Body of pancreas (tissue), 4 donors: ENCODE data around the gene CLEC1A. TPM values are rescaled to one million over a fixed set of nuclear protein-coding genes. Genes with fewer than 3 reads are reported as not detected.

ENCODE experiments used
- ATAC-seq: fragments of 150-250 bp; one replicate; pipeline ENCODE4 v1.9.1; 2016
- DNase-seq, 4 donors: peaks; one replicate each; pipeline ENCODE4 v3.0.0-alpha.2; 2019
- H3K27ac ChIP-seq, 4 donors: fragments of 200-600 bp; sonication (generic); 1 replicate in 3 of 4; 2 replicates in 1 of 4; pipeline versions ENCODE4 v1.5.1 to v1.6.1; 2016 to 2019; ENCODE audit warnings: mild to moderate bottlenecking in 1 of 4, mixed read lengths in 1 of 4, moderate library complexity in 1 of 4
- H3K27me3 ChIP-seq, 2 donors: fragments of 200-600 bp; sonication (generic); one replicate each; pipeline ENCODE4 v1.6.0; 2016; ENCODE audit warnings: mild to moderate bottlenecking in 1 of 2
- H3K36me3 ChIP-seq, 2 donors: fragments of 200-600 bp; sonication (generic); replicated peaks in 1 of 2; 2 replicates each; pipeline ENCODE4 v1.5.1; 2016; ENCODE audit warnings: low read depth in 2 of 2; ENCODE audit not compliant: insufficient read depth in 1 of 2
- H3K4me1 ChIP-seq: fragments of 200-600 bp; sonication (generic); one replicate; pipeline ENCODE4 v1.6.0; 2016
- H3K4me3 ChIP-seq, 2 donors: fragments of 200-600 bp; sonication (generic); 1 replicate in 1 of 2; 2 replicates in 1 of 2; pipeline ENCODE4 v1.5.1; 2016 to 2019
- H3K9me3 ChIP-seq, 3 donors: fragments of 200-600 bp; sonication (generic); 1 replicate in 2 of 3; 2 replicates in 1 of 3; pipeline ENCODE4 v1.5.1; 2016
- CTCF ChIP-seq, 7 experiments: fragments of 450-650 bp in 4 of 7; fragments of 200-600 bp in 3 of 7; sonication (generic) in 3 of 7; IDR thresholded peaks; one replicate each; pipeline ENCODE4 v1.5.1; 2016 to 2019; ENCODE audit warnings: antibody characterized with exemption in 7 of 7
- POLR2A ChIP-seq, 3 donors: fragments of 450-650 bp; IDR thresholded peaks; one replicate each; pipeline ENCODE4 v1.6.1; 2016; ENCODE audit warnings: antibody characterized with exemption in 3 of 3, mild to moderate bottlenecking in 2 of 3
- WGBS, 2 donors: methylation state at CpG; one replicate each; pipeline ENCODE4 v1.1.5; 2017; 5-methylcytosine and 5-hydroxymethylcytosine counted together
- intact Hi-C: fragments of 100-400 bp; cut with DNase I; formaldehyde crosslinking; loops from one replicate; pipeline ENCODE4 v1.15.1; 2023
- total RNA-seq, 2 donors: library from RNA; depleted of rRNA; stranded (reverse); fragments of >200 nt; gene quantifications; one replicate each; pipeline ENCODE4 v1.1.0, GENCODE V29; 2016

CLEC1A gene
- total RNA-seq, 2 donors from 2014 or later = 1.3 to 2.6 TPM

GRCh38 chr12:10097521-10097920 lies 1.3 kb downstream of the CLEC1A start:
- H3K27ac ChIP-seq = peak overlapping the region in 1 of 4 donors; percentile 2

GRCh38 chr12:10095971-10096370 lies 2.8 kb downstream of the CLEC1A start:
- no peaks in the 10 kb centered on the region for H3K4me1 ChIP-seq
- WGBS, 2 donors = 77 to 79% methylated on average over 3 of the region's 3 CpGs
- H3K27me3 ChIP-seq = no peaks in the 10 kb centered on the region
- TF ChIP-seq POLR2A (IDR thresholded peaks at IDR 0.05) (no peak), CTCF (IDR thresholded peaks at IDR 0.05) (no peak)
- H3K9me3 ChIP-seq = no peaks in the 10 kb centered on the region
- DNase-seq (no peak), ATAC-seq (no peak)
- no peak overlapping the region for H3K4me3 ChIP-seq
- intact Hi-C loops = no loop called here
- H3K27ac ChIP-seq = no peak overlapping the region
- H3K36me3 ChIP-seq = no peaks in the 10 kb centered on the region

More at GRCh38 chr12:10097521-10097920, 1.3 kb downstream of the CLEC1A start:
- Histone ChIP-seq H3K27me3 (no peaks in the 10 kb centered on the region), H3K4me3 (no peak overlapping the region), H3K36me3 (no peaks in the 10 kb centered on the region), H3K4me1 (no peaks in the 10 kb centered on the region), H3K9me3 (no peaks in the 10 kb centered on the region)
- no peak for ATAC-seq
- TF ChIP-seq POLR2A (IDR thresholded peaks at IDR 0.05) = no peak
- TF ChIP-seq CTCF (IDR thresholded peaks at IDR 0.05) = no peak
- intact Hi-C loops = no loop called here
- 23 to 46% methylated on average over 3 of the region's 3 CpGs for WGBS, 2 donors
- no peak for DNase-seq

- no peak for TF ChIP-seq POLR2A (IDR thresholded peaks at IDR 0.05)
- no peak for TF ChIP-seq CTCF (IDR thresholded peaks at IDR 0.05)
- no peak overlapping the region for H3K4me3 ChIP-seq
- H3K9me3 ChIP-seq = no peaks in the 10 kb centered on the region
- H3K4me1 ChIP-seq = no peaks in the 10 kb centered on the region
- DNase-seq = no peak
- 41 to 51% methylated on average over 4 of the region's 4 CpGs for WGBS, 2 donors
- intact Hi-C loops = no loop called here
- H3K36me3 ChIP-seq = no peaks in the 10 kb centered on the region
- H3K27me3 ChIP-seq = no peaks in the 10 kb centered on the region
- peak overlapping the region in 1 of 4 donors; percentile 37 for H3K27ac ChIP-seq
- no peak for ATAC-seq
Measured at GRCh38 chr12:10094646-10095395, 4.0 kb downstream of the CLEC1A start.

- 36 to 45% methylated on average over 8 of the region's 8 CpGs for WGBS, 2 donors
- Histone ChIP-seq H3K36me3 (no peaks in the 10 kb centered on the region), H3K27me3 (no peaks in the 10 kb centered on the region), H3K4me3 (no peak overlapping the region), H3K9me3 (no peaks in the 10 kb centered on the region), H3K27ac (no peak overlapping the region), H3K4me1 (no peaks in the 10 kb centered on the region)
- TF ChIP-seq POLR2A (IDR thresholded peaks at IDR 0.05) (no peak), CTCF (IDR thresholded peaks at IDR 0.05) (no peak)
- no peak for DNase-seq
- intact Hi-C loops = no loop called here
- no peak for ATAC-seq
Measured at GRCh38 chr12:10088955-10089900, 9.6 kb downstream of the CLEC1A start.
